IMR-90 (cell line): Measurements from ENCODE around the gene LFNG.

Experiments used
- BHLHE40 ChIP-seq: fragments of 150-350 bp; IDR thresholded peaks from 2 replicates; pipeline ENCODE4 v1.6.1; 2016; ENCODE audit warnings: mild to moderate bottlenecking, low read depth, low read length
- CEBPB ChIP-seq: IDR thresholded peaks from 2 replicates; pipeline ENCODE4 v1.6.1; 2012; ENCODE audit warnings: low read depth, low read length, improper control_type of control experiment
- CHD1 ChIP-seq: IDR thresholded peaks from 2 replicates; pipeline ENCODE4 v1.6.1; 2012; ENCODE audit warnings: low read depth, low read length, improper control_type of control experiment
- FOS ChIP-seq: fragments of 150-350 bp; IDR thresholded peaks from 2 replicates; pipeline ENCODE4 v1.6.1; 2016; ENCODE audit warnings: low read depth, low read length
- MAFK ChIP-seq: IDR thresholded peaks from 2 replicates; pipeline ENCODE4 v1.6.1; 2012; ENCODE audit warnings: low read depth, low read length, improper control_type of control experiment
- MXI1 ChIP-seq: IDR thresholded peaks from 2 replicates; pipeline ENCODE4 v1.6.1; 2012; ENCODE audit warnings: low read depth, mild to moderate bottlenecking, low read length, moderate library complexity, borderline replicate concordance
- POLR2A ChIP-seq: IDR thresholded peaks from 2 replicates; pipeline ENCODE4 v1.6.1; 2012; ENCODE audit warnings: mild to moderate bottlenecking, low read depth, low read length
- SMC3 ChIP-seq: fragments of 150-350 bp; IDR thresholded peaks from 2 replicates; pipeline ENCODE4 v1.6.1; 2016; ENCODE audit warnings: low read depth, mild to moderate bottlenecking, antibody characterized with exemption, low read length, moderate library complexity
- TF ChIP-seq, protein P1 (sequence below): conservative IDR thresholded peaks from 2 replicates; pipeline ENCODE4 v1.5.1; 2012; ENCODE audit warnings: mild to moderate bottlenecking, low read depth, low read length, improper control_type of control experiment
- TF ChIP-seq, protein P2 (sequence below): fragments of 150-350 bp; IDR thresholded peaks from 2 replicates; pipeline ENCODE4 v1.6.1; 2017; ENCODE audit warnings: mild to moderate bottlenecking, antibody characterized with exemption, low read length, low read depth
- TF ChIP-seq, protein P3 (sequence below): fragments of 150-350 bp; IDR thresholded peaks from 2 replicates; pipeline ENCODE4 v1.6.1; 2016; ENCODE audit warnings: low read depth, mild to moderate bottlenecking, low read length, moderate library complexity, borderline replicate concordance

DNA sequence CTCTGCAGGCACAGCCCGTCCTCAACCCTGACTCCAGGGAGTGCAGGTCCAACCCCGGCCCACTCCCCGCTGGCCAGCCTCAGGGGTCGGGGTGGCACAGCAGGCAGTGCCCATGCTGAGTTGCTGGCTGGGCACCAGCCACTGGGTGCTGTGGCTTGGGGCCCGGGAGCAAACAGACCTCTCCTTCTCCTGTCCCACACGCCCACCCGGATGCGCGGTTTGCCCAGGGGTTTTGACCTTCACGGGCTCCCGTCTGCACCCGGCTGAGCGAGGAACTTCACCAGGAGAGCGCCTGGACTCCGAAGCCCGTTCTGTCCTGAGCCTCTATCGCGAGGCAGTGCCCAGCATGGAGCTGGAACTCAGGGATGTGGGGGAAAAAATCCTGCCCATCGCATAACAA, 40.8 kb upstream of the LFNG start:
- TF ChIP-seq, protein P1, sequence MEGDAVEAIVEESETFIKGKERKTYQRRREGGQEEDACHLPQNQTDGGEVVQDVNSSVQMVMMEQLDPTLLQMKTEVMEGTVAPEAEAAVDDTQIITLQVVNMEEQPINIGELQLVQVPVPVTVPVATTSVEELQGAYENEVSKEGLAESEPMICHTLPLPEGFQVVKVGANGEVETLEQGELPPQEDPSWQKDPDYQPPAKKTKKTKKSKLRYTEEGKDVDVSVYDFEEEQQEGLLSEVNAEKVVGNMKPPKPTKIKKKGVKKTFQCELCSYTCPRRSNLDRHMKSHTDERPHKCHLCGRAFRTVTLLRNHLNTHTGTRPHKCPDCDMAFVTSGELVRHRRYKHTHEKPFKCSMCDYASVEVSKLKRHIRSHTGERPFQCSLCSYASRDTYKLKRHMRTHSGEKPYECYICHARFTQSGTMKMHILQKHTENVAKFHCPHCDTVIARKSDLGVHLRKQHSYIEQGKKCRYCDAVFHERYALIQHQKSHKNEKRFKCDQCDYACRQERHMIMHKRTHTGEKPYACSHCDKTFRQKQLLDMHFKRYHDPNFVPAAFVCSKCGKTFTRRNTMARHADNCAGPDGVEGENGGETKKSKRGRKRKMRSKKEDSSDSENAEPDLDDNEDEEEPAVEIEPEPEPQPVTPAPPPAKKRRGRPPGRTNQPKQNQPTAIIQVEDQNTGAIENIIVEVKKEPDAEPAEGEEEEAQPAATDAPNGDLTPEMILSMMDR: no peak
- TF ChIP-seq CEBPB (no peak), POLR2A (no peak), CHD1 (no peak), MXI1 (no peak), SMC3 (no peak), FOS (no peak), BHLHE40 (no peak), MAFK (no peak)
- TF ChIP-seq, protein P2, sequence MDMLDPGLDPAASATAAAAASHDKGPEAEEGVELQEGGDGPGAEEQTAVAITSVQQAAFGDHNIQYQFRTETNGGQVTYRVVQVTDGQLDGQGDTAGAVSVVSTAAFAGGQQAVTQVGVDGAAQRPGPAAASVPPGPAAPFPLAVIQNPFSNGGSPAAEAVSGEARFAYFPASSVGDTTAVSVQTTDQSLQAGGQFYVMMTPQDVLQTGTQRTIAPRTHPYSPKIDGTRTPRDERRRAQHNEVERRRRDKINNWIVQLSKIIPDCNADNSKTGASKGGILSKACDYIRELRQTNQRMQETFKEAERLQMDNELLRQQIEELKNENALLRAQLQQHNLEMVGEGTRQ: no peak
- TF ChIP-seq, protein P3, sequence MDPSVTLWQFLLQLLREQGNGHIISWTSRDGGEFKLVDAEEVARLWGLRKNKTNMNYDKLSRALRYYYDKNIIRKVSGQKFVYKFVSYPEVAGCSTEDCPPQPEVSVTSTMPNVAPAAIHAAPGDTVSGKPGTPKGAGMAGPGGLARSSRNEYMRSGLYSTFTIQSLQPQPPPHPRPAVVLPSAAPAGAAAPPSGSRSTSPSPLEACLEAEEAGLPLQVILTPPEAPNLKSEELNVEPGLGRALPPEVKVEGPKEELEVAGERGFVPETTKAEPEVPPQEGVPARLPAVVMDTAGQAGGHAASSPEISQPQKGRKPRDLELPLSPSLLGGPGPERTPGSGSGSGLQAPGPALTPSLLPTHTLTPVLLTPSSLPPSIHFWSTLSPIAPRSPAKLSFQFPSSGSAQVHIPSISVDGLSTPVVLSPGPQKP: no peak
